H9 (cell line): ENCODE data around the gene MAP3K5. TPM values are rescaled to one million over a fixed set of nuclear protein-coding genes. Genes with fewer than 3 reads are reported as not detected.

Experiments used
- DNase-seq: peaks from one replicate; pipeline ENCODE4 v3.0.0-alpha.2; 2017
- H2AFZ ChIP-seq: one replicate; pipeline ENCODE4 v1.6.1; 2013; ENCODE audit warnings: mild to moderate bottlenecking, low read length, control low read depth, moderate library complexity
- H2AK5ac ChIP-seq: 2 replicates; pipeline ENCODE4 v1.6.1; 2013; ENCODE audit warnings: low read length, control low read depth, mixed read lengths; ENCODE audit not compliant: insufficient read length
- H2BK120ac ChIP-seq: one replicate; pipeline ENCODE4 v1.6.1; 2013; ENCODE audit warnings: low read depth, mild to moderate bottlenecking, low read length, control low read depth, inconsistent platforms; ENCODE audit not compliant: poor library complexity, severe bottlenecking
- H2BK12ac ChIP-seq: 2 replicates; pipeline ENCODE4 v1.6.1; 2013; ENCODE audit warnings: low read length, control low read depth, mixed read lengths, low read depth; ENCODE audit not compliant: insufficient read length
- H2BK15ac ChIP-seq: 2 replicates; pipeline ENCODE4 v1.6.1; 2013; ENCODE audit warnings: low read depth, low read length, control low read depth
- H2BK20ac ChIP-seq: one replicate; pipeline ENCODE4 v1.6.1; 2013; ENCODE audit warnings: low read depth, mild to moderate bottlenecking, low read length, control low read depth, inconsistent platforms; ENCODE audit not compliant: poor library complexity, severe bottlenecking
- H2BK5ac ChIP-seq: 2 replicates; pipeline ENCODE4 v1.6.1; 2013; ENCODE audit warnings: low read length, control low read depth, mixed read lengths; ENCODE audit not compliant: insufficient read length
- H3K14ac ChIP-seq: 2 replicates; pipeline ENCODE4 v1.6.1; 2013; ENCODE audit warnings: low read length, control low read depth; ENCODE audit not compliant: insufficient read depth
- H3K18ac ChIP-seq: 2 replicates; pipeline ENCODE4 v1.6.1; 2013; ENCODE audit warnings: low read depth, mild to moderate bottlenecking, mixed read lengths, low read length, control low read depth; ENCODE audit not compliant: insufficient read length
- H3K23ac ChIP-seq: 2 replicates; pipeline ENCODE4 v1.6.1; 2013; ENCODE audit warnings: low read length, control low read depth, mixed read lengths, low read depth; ENCODE audit not compliant: insufficient read length
- H3K23me2 ChIP-seq: 2 replicates; pipeline ENCODE4 v1.6.1; 2013; ENCODE audit warnings: low read depth, mild to moderate bottlenecking, mixed read lengths, low read length, control low read depth; ENCODE audit not compliant: insufficient read length, poor library complexity, severe bottlenecking
- H3K27ac ChIP-seq: 2 replicates; pipeline ENCODE4 v1.5.1; 2013; ENCODE audit warnings: low read length, control low read depth, mixed read lengths, low read depth; ENCODE audit not compliant: insufficient read length
- H3K27me3 ChIP-seq: 2 replicates; pipeline ENCODE4 v1.6.1; 2013; ENCODE audit warnings: low read length, control low read depth, inconsistent platforms; ENCODE audit not compliant: insufficient read depth
- H3K4ac ChIP-seq: 2 replicates; pipeline ENCODE4 v1.6.1; 2013; ENCODE audit warnings: low read depth, mild to moderate bottlenecking, control low read depth, inconsistent platforms, low read length, moderate library complexity
- H3K4me1 ChIP-seq: 2 replicates; pipeline ENCODE4 v1.6.1; 2013; ENCODE audit warnings: low read length, control low read depth, inconsistent platforms; ENCODE audit not compliant: insufficient read depth
- H3K4me2 ChIP-seq: 2 replicates; pipeline ENCODE4 v1.6.1; 2013; ENCODE audit warnings: low read length, control low read depth, mixed read lengths; ENCODE audit not compliant: insufficient read length, insufficient read depth
- H3K56ac ChIP-seq: 2 replicates; pipeline ENCODE4 v1.6.1; 2013; ENCODE audit warnings: low read depth, mild to moderate bottlenecking, mixed read lengths, low read length, control low read depth; ENCODE audit not compliant: insufficient read length
- H3K79me1 ChIP-seq: 2 replicates; pipeline ENCODE4 v1.6.1; 2013; ENCODE audit warnings: low read depth, mild to moderate bottlenecking, moderate library complexity, low read length, control low read depth, inconsistent platforms; ENCODE audit not compliant: insufficient read depth, poor library complexity, severe bottlenecking
- H3K79me2 ChIP-seq: 2 replicates; pipeline ENCODE4 v1.6.1; 2013; ENCODE audit warnings: low read length, control low read depth, inconsistent platforms; ENCODE audit not compliant: insufficient read depth
- H3K9ac ChIP-seq: 2 replicates; pipeline ENCODE4 v1.6.1; 2013; ENCODE audit warnings: low read length, control low read depth, mixed read lengths; ENCODE audit not compliant: insufficient read length; ENCODE audit errors: extremely low read depth
- H3K9me3 ChIP-seq: one replicate; pipeline ENCODE4 v1.6.1; 2013; ENCODE audit warnings: low read depth, low read length, inconsistent platforms; ENCODE audit not compliant: control insufficient read depth
- H3T11ph ChIP-seq: one replicate; pipeline ENCODE4 v1.6.1; 2013; ENCODE audit warnings: mild to moderate bottlenecking, low read length, control low read depth, inconsistent platforms
- H4K20me1 ChIP-seq: one replicate; pipeline ENCODE4 v1.6.1; 2013; ENCODE audit not compliant: control insufficient read depth, insufficient read length, insufficient read depth
- H4K5ac ChIP-seq: 2 replicates; pipeline ENCODE4 v1.6.1; 2013; ENCODE audit warnings: low read depth, mild to moderate bottlenecking, mixed read lengths, low read length, control low read depth; ENCODE audit not compliant: insufficient read length
- H4K8ac ChIP-seq: replicated peaks from 2 replicates; pipeline ENCODE4 v1.6.1; 2013; ENCODE audit warnings: low read length, control low read depth, mixed read lengths, low read depth; ENCODE audit not compliant: insufficient read length
- H4K91ac ChIP-seq: 2 replicates; pipeline ENCODE4 v1.6.1; 2013; ENCODE audit warnings: low read depth, mild to moderate bottlenecking, moderate library complexity, mixed read lengths, low read length, control low read depth; ENCODE audit not compliant: insufficient read length
- H3K27ac Mint-ChIP-seq, 3 experiments: 2 replicates in 2 of 3; 3 replicates in 1 of 3; pipeline ENCODE4 v1.8.0; 2020 to 2021; ENCODE audit warnings: mixed read lengths in 3 of 3, mild to moderate bottlenecking in 1 of 3, moderate library complexity in 1 of 3
- H3K27me3 Mint-ChIP-seq: 2 replicates; pipeline ENCODE4 v1.8.0; 2021; ENCODE audit warnings: low read depth, mild to moderate bottlenecking, moderate library complexity, mixed read lengths
- H3K36me3 Mint-ChIP-seq, 3 experiments: 2 replicates in 2 of 3; 3 replicates in 1 of 3; pipeline ENCODE4 v1.8.0; 2020 to 2021; ENCODE audit warnings: low read depth in 3 of 3, mixed read lengths in 3 of 3; ENCODE audit not compliant: insufficient read depth in 1 of 3
- H3K4me1 Mint-ChIP-seq, 2 experiments: 2 replicates each; pipeline ENCODE4 v1.8.0; 2020; ENCODE audit warnings: mixed read lengths in 2 of 2
- H3K4me3 Mint-ChIP-seq, 2 experiments: 2 replicates in 1 of 2; 3 replicates in 1 of 2; pipeline ENCODE4 v1.8.0; 2020 to 2021; ENCODE audit warnings: mild to moderate bottlenecking in 2 of 2, mixed read lengths in 2 of 2, moderate library complexity in 1 of 2
- H3K9me3 Mint-ChIP-seq, 2 experiments: 2 replicates in 1 of 2; 3 replicates in 1 of 2; pipeline ENCODE4 v1.8.0; 2020; ENCODE audit warnings: mild to moderate bottlenecking in 2 of 2, mixed read lengths in 2 of 2, moderate library complexity in 1 of 2
- WGBS: extraction: QIAGEN DNeasy Blood & Tissue Kit; methylation state at CpG from one replicate; pipeline ENCODE4 v1.1.7; 2013; ENCODE audit warnings: missing lambda C conversion rate, low lambda C conversion rate, mixed read lengths; ENCODE audit not compliant: insufficient read length; ENCODE audit errors: extremely low coverage; 5-methylcytosine and 5-hydroxymethylcytosine counted together
- total RNA-seq: library from RNA; stranded (reverse); gene quantifications from 2 replicates; pipeline ENCODE4 v1.2.1, GENCODE V29; 2021
- TF ChIP-seq, protein P1 (sequence below): fragments of 200-600 bp; sonication (generic); conservative IDR thresholded peaks from 3 replicates; pipeline ENCODE4 v1.8.0; 2021; ENCODE audit warnings: antibody characterized with exemption, mild to moderate bottlenecking

MAP3K5 gene
- total RNA-seq, 1 experiment from 2014 or later, result 1.6 TPM

DNA sequence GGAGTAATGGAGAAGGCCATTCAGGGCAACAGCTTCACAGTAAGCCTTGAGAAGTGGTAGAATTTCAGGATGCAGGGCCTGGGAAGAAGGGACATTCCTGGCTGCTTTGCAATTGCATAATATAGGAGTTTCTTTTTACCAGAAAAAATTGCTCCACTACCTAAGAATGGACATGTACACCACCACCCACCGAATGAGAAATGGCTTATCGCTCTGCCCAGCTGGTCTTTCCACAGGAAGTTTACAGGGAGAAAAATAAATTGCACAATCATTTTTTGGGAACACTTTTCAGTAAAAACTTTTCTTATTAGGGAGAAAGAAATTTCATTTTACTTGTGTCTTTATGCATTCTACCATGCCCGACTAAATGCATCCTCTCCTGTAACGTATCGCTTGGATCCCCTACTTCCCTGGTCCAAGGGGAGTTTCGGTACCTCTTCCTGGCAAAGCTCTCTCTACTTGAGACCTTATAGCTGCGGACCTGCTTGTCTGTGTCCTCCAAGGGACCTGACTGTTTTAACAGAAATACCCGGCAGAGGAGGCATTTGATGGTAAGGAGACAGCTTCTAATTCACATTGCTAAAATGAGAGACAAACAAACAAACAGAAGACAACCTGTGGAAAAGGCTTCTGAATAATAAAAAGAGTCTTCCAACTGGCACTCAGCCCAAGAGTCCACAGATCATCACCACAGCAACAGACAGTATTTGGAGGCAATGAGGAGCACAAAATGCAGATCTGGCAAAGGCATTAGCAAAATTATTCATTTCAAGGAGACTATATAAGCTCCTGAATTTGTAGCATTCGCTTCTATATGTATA is 54.2 kb downstream of the MAP3K5 start:
- H3K18ac ChIP-seq, result no peak overlapping the region
- no peak for DNase-seq

More for the DNA sequence above, 54.2 kb downstream of the MAP3K5 start:
- Mint-ChIP-seq H3K27ac (no peak overlapping the region; a peak in 1 of 7 replicates), H3K4me3 (no peak overlapping the region), H3K9me3 (no peaks in the 10 kb centered on the region), H3K4me1 (peaks cover 5 to 10% of the 10 kb centered on the region in 2 experiments), H3K36me3 (no peaks in the 10 kb centered on the region), H3K27me3 (no peaks in the 10 kb centered on the region)
- Histone ChIP-seq H3K4me1 (no peaks in the 10 kb centered on the region), H3K23ac (no peak overlapping the region), H3K27ac (no peak overlapping the region), H3K23me2 (no peaks in the 10 kb centered on the region), H2BK12ac (no peak overlapping the region), H3K27me3 (no peaks in the 10 kb centered on the region), H3K9me3 (no peaks in the 10 kb centered on the region), H3K9ac (no peak overlapping the region), H2BK20ac (no peak overlapping the region), H3K56ac (no peak overlapping the region), H2AK5ac (no peak overlapping the region), H4K8ac (no peak overlapping the region), H2BK15ac (no peak overlapping the region), H3K14ac (no peak overlapping the region), H3T11ph (no peak overlapping the region), H2AFZ (no peak overlapping the region), H3K4ac (no peak overlapping the region), H3K79me2 (no peaks in the 10 kb centered on the region), H3K4me2 (no peak overlapping the region), H4K5ac (no peak overlapping the region), H4K20me1 (no peaks in the 10 kb centered on the region), H2BK120ac (no peak overlapping the region), H3K79me1 (no peaks in the 10 kb centered on the region), H2BK5ac (no peak overlapping the region), H4K91ac (no peak overlapping the region)
- TF ChIP-seq, protein P1, sequence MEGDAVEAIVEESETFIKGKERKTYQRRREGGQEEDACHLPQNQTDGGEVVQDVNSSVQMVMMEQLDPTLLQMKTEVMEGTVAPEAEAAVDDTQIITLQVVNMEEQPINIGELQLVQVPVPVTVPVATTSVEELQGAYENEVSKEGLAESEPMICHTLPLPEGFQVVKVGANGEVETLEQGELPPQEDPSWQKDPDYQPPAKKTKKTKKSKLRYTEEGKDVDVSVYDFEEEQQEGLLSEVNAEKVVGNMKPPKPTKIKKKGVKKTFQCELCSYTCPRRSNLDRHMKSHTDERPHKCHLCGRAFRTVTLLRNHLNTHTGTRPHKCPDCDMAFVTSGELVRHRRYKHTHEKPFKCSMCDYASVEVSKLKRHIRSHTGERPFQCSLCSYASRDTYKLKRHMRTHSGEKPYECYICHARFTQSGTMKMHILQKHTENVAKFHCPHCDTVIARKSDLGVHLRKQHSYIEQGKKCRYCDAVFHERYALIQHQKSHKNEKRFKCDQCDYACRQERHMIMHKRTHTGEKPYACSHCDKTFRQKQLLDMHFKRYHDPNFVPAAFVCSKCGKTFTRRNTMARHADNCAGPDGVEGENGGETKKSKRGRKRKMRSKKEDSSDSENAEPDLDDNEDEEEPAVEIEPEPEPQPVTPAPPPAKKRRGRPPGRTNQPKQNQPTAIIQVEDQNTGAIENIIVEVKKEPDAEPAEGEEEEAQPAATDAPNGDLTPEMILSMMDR, result no peak
- WGBS, result no CpG with 5 or more reads among the region's 9 CpGs
